BJ (cell line): ENCODE results near the gene CEP120. TPM values are rescaled to one million over a fixed set of nuclear protein-coding genes. Genes with fewer than 3 reads are reported as not detected.
"Not testable (repeated sequence)": the region's sequence is repeated elsewhere in the genome, so short reads cannot be mapped to it uniquely, and the experiment has no call there.

ENCODE experiments used
- CTCF ChIA-PET: fragments of 350-600 bp; formaldehyde crosslinking; extraction: SDS; loops from one replicate; lab custom pipeline; 2021; ENCODE audit warnings: antibody characterized with exemption, inconsistent platforms; lab: Yijun Ruan, JAX
- POLR2A ChIA-PET: fragments of 300-600 bp; sonication (Branson Sonifier 250); formaldehyde crosslinking; extraction: SDS; loops from one replicate; lab custom pipeline; 2021; ENCODE audit warnings: antibody characterized with exemption; lab: Charles Lee
- DNase-seq: peaks from one replicate; pipeline ENCODE4 v3.0.0-alpha.2; 2011; ENCODE audit warnings: low read depth
- H3K27me3 ChIP-seq: 2 replicates; pipeline ENCODE4 v1.6.0; 2011; ENCODE audit warnings: low read length; ENCODE audit not compliant: control insufficient read depth, insufficient read depth
- H3K36me3 ChIP-seq: 2 replicates; pipeline ENCODE4 v1.5.1; 2011; ENCODE audit warnings: low read length; ENCODE audit not compliant: control insufficient read depth, insufficient read depth
- H3K4me3 ChIP-seq: 2 replicates; pipeline ENCODE4 v1.5.1; 2011; ENCODE audit warnings: low read depth, mild to moderate bottlenecking, control low read depth, low read length
- polyA plus RNA-seq: library from polyadenylated mRNA; depleted of rRNA; stranded (reverse); fragments of >200 nt; gene quantifications from 2 replicates; pipeline ENCODE4 v1.2.3, GENCODE V29; 2011
- TF ChIP-seq, protein P1 (sequence below): IDR thresholded peaks from 2 replicates; pipeline ENCODE4 v1.5.1; 2011; ENCODE audit warnings: low read depth, mild to moderate bottlenecking, control low read depth, inconsistent platforms, low read length, moderate library complexity; ENCODE audit not compliant: insufficient read depth

The CEP120 gene
- polyA plus RNA-seq, 1 experiment: 23.1 TPM

DNA sequence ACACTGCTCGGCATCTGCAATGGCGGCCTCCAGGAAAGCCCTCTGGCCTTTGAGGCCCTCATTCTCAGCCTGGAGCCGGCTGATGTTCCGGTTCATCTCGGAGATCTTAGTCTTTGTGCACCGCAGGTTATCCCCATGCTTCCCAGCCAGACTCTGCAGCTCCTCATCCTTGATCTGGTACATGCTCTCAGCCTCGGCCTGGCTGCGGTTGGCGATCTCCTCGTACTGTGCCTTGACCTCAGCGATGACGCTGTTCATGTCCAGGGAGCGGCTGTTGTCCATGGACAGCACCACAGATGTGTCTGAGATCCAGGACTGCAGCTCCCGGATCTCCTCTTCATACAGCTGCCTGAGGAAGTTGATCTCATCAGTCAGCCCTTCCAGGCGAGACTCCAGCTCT is 21.9 kb downstream of the CEP120 start:
- Histone ChIP-seq H3K4me3 (no peak overlapping the region), H3K27me3 (no peaks in the 10 kb centered on the region), H3K36me3 (peaks cover 7% of the 10 kb centered on the region)
- DNase-seq: no peak
- ChIA-PET POLR2A (no interaction called here), CTCF (no interaction called here)
- TF ChIP-seq, protein P1, sequence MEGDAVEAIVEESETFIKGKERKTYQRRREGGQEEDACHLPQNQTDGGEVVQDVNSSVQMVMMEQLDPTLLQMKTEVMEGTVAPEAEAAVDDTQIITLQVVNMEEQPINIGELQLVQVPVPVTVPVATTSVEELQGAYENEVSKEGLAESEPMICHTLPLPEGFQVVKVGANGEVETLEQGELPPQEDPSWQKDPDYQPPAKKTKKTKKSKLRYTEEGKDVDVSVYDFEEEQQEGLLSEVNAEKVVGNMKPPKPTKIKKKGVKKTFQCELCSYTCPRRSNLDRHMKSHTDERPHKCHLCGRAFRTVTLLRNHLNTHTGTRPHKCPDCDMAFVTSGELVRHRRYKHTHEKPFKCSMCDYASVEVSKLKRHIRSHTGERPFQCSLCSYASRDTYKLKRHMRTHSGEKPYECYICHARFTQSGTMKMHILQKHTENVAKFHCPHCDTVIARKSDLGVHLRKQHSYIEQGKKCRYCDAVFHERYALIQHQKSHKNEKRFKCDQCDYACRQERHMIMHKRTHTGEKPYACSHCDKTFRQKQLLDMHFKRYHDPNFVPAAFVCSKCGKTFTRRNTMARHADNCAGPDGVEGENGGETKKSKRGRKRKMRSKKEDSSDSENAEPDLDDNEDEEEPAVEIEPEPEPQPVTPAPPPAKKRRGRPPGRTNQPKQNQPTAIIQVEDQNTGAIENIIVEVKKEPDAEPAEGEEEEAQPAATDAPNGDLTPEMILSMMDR: no peak

DNA sequence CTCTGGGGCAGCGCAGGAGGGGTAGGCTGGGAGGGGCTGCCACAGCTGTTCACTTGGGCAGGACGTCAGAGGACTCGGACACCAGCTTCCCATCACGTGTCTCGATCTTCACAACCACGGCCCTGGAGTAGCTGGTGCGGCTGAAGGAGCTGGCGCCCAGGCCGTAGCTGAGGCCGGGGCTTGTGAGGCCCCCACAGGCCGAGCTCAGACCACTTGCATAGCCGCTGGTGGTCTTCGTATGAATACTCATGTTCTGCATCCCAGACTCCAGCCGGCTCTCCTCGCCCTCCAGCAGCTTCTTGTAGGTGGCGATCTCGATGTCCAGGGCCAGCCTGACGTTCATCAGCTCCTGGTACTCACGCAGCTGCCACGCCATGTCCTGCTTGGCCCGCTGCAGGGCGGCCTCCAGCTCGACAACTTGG is 22.3 kb downstream of the CEP120 start:
- CTCF ChIA-PET, H3K36me3 ChIP-seq, H3K4me3 ChIP-seq, DNase-seq, H3K27me3 ChIP-seq: not testable (repeated sequence)
- POLR2A ChIA-PET: interaction anchor here (0.6 kb wide), 1 partner anchor 72 kb away, joined by 8 read pairs; no protein-coding TSS in a partner anchor

DNA sequence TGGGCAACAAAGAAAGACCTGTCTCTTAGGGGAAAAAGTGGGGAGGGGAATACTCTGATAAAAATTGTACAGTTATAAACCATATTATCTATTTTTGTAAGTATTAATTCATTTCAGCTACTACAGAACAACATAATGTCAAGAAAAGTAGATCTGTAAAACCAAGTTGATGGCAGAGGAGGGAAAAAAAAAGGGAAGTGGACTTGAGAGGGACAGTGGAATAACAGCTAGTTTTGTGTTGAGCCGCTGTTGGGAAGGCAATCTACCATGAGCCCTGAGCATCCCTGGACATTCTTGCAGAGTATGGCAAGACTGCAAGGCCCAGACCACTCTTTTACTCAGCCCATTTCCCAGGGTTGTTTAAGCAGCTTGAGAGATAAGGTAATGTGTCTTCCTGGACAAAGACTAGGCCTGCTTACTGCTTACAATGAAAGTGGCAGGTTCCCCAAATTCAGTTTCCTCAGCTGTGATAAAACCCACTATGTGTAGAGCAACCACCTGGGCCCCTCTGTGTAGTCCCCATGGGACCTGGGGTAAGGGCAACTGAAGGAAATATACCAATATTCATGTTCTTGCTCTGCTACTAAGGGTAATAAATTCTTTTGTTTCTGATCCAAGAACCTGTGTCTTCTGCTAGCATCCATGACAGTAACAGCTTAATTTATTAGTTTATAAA is 25.0 kb downstream of the CEP120 start:
- peaks cover 7% of the 10 kb centered on the region for H3K36me3 ChIP-seq
- no peak overlapping the region for H3K4me3 ChIP-seq
- no peaks in the 10 kb centered on the region for H3K27me3 ChIP-seq
- POLR2A ChIA-PET: no interaction called here
- DNase-seq: no peak
- CTCF ChIA-PET: no interaction called here
- TF ChIP-seq, protein P1: no peak

DNA sequence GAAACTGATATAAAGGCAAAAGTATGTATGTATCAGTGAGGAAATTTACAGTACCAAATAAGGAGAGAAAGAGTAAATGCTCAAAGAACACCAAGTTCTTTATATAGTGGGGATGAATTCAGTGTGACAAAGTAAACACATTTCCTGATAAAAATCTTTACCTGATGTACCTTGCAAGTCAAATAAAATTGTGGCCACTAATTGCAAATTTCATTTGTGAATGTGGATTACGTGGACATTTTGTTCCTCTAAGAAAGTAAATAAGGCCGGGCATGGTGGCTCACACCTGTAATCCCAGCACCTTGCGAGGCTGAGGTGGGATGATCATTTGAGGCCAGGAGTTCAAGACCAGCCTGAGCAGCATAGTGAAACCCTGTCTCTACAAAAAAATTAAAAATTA is 25.7 kb downstream of the CEP120 start:
- H3K4me3 ChIP-seq: no peak overlapping the region
- no peaks in the 10 kb centered on the region for H3K27me3 ChIP-seq
- H3K36me3 ChIP-seq: peaks cover 5% of the 10 kb centered on the region
- TF ChIP-seq, protein P1: no peak
- DNase-seq: no peak
- CTCF ChIA-PET: interaction anchor here (1.2 kb wide), 1 partner anchor 25 kb away, joined by 3 read pairs; the partner anchor contains the start of gene CEP120
- POLR2A ChIA-PET: no interaction called here

DNA sequence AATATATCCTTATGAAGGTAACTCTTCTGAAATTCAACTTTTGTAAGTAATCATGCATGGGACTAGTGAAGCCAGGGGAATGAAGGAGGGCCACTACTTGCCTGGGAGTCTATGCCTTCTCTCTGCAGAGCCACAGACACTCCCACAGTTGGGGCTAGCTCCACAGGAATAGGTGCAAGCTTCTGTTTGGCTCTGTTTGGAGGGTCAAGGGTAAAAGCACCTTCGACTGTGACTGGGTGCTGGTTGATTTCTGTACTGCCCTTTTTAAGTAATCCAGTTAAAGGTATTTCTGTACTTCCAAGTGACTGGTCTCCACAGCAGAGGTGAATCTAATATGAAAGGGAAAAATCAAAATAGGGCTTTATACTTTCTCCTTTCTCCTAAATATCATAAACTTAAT is 32.2 kb downstream of the CEP120 start:
- no peaks in the 10 kb centered on the region for H3K27me3 ChIP-seq
- no peak for DNase-seq
- CTCF ChIA-PET: no interaction called here
- H3K4me3 ChIP-seq: no peak overlapping the region
- 0 out of 2 replicates have a peak, but pooled peaks cover 1% of the 10 kb centered on the region for H3K36me3 ChIP-seq
- TF ChIP-seq, protein P1: no peak
- POLR2A ChIA-PET: no interaction called here

DNA sequence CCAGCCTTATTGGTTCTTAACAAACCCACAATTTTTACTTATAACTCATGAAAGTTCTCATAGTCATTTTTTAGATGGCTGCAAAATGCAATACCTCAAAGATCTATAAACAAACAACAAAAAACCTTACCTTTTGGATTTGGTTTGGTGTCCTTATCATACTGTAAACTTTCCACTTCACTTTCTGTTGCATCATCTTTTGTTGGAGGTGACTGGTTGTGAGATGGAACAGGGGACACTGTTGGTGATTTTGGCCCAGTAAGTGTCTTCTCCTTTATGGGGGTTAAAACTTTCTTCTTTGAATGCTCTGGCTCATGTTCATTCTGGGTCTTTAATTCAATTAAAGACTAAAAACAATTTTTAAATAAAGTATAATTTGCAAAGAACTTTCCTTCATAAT is 33.4 kb downstream of the CEP120 start:
- no peak for DNase-seq
- TF ChIP-seq, protein P1: no peak
- POLR2A ChIA-PET: no interaction called here
- CTCF ChIA-PET: interaction anchor here (0.9 kb wide), 1 partner anchor 33 kb away, joined by 3 read pairs; no protein-coding TSS in a partner anchor
- Histone ChIP-seq H3K27me3 (no peaks in the 10 kb centered on the region), H3K36me3 (0 out of 2 replicates have a peak, but pooled peaks cover 1% of the 10 kb centered on the region), H3K4me3 (no peak overlapping the region)
